ENCODE measurements around the gene KCNE5.
"Not testable (repeated sequence)": the region's sequence is repeated elsewhere in the genome, so short reads cannot be mapped to it uniquely, and the experiment has no call there.

Gene KCNE5

DNA sequence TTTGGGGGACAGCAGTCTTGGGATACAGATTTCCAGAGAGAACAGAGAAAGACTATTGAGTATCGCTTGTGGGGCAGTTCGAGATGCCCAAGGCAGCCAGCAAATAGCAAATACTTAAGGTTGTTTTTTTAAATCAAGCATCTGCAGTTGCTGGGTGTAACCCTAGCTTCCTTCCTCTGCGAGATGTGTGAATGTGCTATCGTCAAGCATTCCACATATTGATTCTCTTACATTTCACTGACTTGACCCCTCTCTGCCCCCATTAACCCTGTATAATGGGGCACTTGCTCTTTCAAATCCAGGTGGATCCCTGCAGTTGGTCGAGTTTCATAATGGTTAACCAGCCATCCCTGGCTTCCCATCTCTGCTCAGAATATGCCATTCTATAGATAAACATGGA is 23.5 kb downstream of the KCNE5 start:
- no peak for DNase-seq (ENCODE audit: low read depth)

DNA sequence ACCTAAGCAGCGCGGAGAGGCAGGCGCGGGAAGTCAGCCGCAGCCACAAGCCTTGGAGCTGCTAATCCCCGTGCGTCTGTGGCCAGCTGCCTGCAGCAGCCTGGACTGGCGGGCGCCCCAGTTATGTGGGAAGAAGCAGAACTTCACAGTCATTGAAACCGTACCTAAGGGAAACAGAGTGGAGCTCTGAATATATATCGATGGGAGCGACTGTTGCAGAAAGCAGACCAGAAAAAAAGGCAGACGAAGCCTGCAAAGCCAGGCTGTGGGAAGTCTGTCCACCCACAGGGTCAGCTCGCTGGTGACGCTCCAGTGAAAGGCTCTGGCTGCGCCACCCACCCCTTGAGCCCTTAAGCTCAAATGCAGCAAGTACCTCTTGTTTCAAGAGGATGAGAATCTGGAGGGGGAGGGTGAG is 24.7 kb downstream of the KCNE5 start:
- DNase-seq (ENCODE audit: low read depth), result no peak

DNA sequence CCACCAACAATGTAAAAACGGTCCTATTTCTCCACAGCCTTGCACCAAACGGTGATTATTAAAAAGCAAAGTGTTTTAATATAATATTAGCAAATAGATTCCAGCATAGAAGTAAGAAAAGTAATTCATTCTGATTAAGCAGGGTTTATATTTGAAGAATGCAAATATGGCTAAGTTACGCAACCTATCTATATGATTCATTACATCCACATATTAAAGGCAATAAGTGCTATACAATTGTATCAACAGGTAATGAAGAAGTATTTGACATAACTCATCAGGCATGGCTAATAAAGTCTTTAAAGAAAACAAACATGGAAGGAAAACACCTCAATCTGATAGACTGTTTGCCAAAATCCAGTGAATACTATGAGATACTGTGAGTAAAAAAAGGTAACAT is 29.0 kb downstream of the KCNE5 start:
- no peak for DNase-seq (ENCODE audit: low read depth)

DNA sequence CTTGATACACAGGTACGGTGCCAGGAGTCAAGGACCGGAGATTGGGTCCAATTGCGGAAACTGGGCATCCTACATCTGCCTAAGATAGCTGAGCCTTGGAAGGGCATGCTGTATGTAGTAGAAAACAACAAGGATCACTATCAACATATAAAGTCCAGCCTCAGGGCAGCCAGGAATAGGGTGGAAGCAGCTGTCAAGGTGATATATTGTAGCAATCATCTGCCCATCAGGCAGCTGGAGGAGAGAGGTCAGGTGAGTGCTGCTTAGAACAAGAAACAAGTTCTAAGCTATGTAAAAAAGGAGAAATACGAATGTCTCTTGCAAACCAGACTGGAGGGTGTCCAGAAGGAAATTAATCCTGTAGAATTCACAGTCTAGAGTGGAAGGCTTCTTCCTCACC is 34.8 kb downstream of the KCNE5 start:
- no peak for DNase-seq (ENCODE audit: low read depth)

DNA sequence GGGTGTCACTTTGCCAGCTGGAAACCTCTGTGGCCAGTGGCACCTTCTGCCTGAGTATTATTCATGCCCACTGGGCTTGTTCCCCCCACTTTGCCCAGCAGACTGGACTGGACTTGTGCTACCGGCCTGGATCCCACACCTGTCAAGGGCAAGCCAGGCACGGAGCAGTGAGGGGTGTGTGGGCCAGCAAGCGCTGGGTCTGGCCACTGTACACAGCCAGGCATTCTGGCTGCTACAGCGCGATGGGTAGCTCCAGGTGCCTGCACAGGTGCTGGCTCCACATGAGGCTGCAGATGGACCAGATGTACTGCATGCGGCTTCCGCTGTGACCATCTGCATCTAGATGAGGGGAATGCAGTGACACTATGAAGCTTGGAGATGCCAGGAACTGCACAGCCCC is 39.5 kb downstream of the KCNE5 start:
- no peak for DNase-seq (ENCODE audit: low read depth)

DNA sequence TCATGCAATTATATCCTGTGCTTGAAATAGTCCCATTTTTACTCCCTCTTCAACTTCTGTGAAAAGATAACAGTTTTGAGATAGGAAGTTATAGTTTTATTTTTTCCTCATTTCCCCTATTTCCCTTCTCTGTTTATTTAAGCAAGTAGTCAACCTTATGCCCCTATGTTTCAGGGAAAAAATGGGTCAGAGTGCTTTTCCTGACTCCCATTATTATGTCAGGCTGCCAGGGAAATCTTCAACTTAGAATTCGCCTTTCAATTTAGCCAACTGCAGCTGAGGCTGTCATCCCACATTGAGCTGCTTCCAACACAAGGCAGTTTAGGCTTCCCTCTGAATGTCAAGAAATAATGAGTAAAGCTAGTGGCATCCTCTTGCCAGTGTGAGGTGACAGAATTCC is 46.1 kb downstream of the KCNE5 start:
- no peak for DNase-seq (ENCODE audit: low read depth)

DNA sequence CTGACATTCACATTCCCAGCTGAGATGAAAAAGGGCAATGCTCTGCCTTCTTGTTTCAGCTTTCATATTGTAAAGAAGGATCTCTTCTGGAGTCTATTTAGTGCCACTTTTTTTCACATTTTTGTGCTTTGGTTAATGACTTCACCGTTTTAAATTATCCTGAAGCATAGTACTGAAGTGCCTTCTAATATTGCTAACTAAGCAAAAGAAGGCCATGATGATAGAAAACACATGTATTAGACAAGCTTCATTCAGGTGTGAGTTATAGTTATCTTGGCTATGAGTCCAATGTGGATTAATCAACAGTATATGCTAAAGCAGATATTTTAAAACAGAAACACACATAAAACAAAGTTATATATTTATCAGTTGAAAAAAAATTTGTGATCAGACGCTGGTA is 47.9 kb downstream of the KCNE5 start:
- DNase-seq (ENCODE audit: low read depth), result no peak

DNA sequence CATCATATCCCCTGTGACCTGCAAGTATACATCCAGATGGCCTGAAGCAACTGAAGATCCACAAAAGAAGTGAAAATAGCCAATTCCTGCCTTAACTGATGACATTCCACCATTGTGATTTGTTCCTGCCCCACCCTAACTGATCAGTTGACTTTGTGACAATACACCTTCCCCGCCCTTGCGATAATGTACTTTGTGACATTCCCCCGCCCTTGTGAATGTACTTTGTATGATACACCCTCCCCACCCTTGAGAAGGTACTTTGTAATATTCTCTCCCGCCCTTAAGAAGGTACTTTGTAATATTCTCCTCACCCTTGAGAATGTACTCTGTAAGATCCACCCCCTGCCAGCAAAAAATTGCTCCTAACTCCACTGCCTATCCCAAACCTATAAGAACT is 48.9 kb downstream of the KCNE5 start:
- DNase-seq (ENCODE audit: low read depth), result not testable (repeated sequence)
